WTC11 (cell line): ENCODE measurements around the gene DNPH1. TPM values are rescaled to one million over a fixed set of nuclear protein-coding genes. Genes with fewer than 3 reads are reported as not detected.

Experiments used
- ATAC-seq: fragments of 200-7000 bp; cut with Tn5 transposase; 2 replicates; pipeline ENCODE4 v1.10.0; 2021; ENCODE audit warnings: mild to moderate bottlenecking, moderate library complexity
- CTCF ChIA-PET: fragments of 300-600 bp; sonication (Branson Sonifier 250); formaldehyde crosslinking; loops from one replicate; lab custom pipeline; 2021; ENCODE audit warnings: antibody characterized with exemption; lab: Charles Lee
- POLR2A ChIA-PET: fragments of 350-600 bp; sonication (Branson Sonifier 250); formaldehyde crosslinking; loops from one replicate; lab custom pipeline; 2021; ENCODE audit warnings: antibody characterized with exemption; lab: Charles Lee
- DNase-seq: peaks from one replicate; pipeline ENCODE4 v3.0.0; 2021; ENCODE audit warnings: low spot score
- H3K27ac Mint-ChIP-seq: 2 replicates; pipeline ENCODE4 v1.8.0; 2021; ENCODE audit warnings: mixed read lengths
- H3K27me3 Mint-ChIP-seq: 2 replicates; pipeline ENCODE4 v1.8.0; 2021; ENCODE audit warnings: low read depth, mild to moderate bottlenecking, moderate library complexity, mixed read lengths
- H3K36me3 Mint-ChIP-seq: 2 replicates; pipeline ENCODE4 v1.8.0; 2021; ENCODE audit warnings: mixed read lengths
- H3K4me1 Mint-ChIP-seq: 2 replicates; pipeline ENCODE4 v1.8.0; 2022; ENCODE audit warnings: mixed read lengths
- H3K4me3 Mint-ChIP-seq: 2 replicates; pipeline ENCODE4 v1.8.0; 2021; ENCODE audit warnings: mild to moderate bottlenecking, moderate library complexity, mixed read lengths
- H3K9me3 Mint-ChIP-seq: 2 replicates; pipeline ENCODE4 v1.8.0; 2021; ENCODE audit warnings: mixed read lengths
- CBFB ChIP-seq: sonication (generic); formaldehyde crosslinking; IDR thresholded peaks from 2 replicates; pipeline ENCODE4 v1.8.1; 2022; ENCODE audit warnings: mild to moderate bottlenecking, low read depth, missing genetic modification reagents
- FOXP1 ChIP-seq: sonication (generic); formaldehyde crosslinking; IDR thresholded peaks from 2 replicates; pipeline ENCODE4 v1.8.0; 2022; ENCODE audit warnings: missing genetic modification reagents, mild to moderate bottlenecking, moderate library complexity, borderline replicate concordance
- NFE2L1 ChIP-seq: sonication (generic); formaldehyde crosslinking; IDR thresholded peaks from 2 replicates; pipeline ENCODE4 v1.8.1; 2023; ENCODE audit warnings: missing genetic modification reagents
- NFYB ChIP-seq: sonication (generic); formaldehyde crosslinking; conservative IDR thresholded peaks from 2 replicates; pipeline ENCODE4 v1.8.0; 2022; ENCODE audit warnings: low read depth, missing genetic modification reagents
- NR1H2 ChIP-seq: sonication (generic); formaldehyde crosslinking; IDR thresholded peaks from 2 replicates; pipeline ENCODE4 v1.9.0; 2021; ENCODE audit warnings: mild to moderate bottlenecking, moderate library complexity, missing genetic modification reagents
- TEAD4 ChIP-seq: sonication (generic); formaldehyde crosslinking; IDR thresholded peaks from 2 replicates; pipeline ENCODE4 v1.8.0; 2022; ENCODE audit warnings: mild to moderate bottlenecking, missing genetic modification reagents
- ZBTB21 ChIP-seq: sonication (generic); formaldehyde crosslinking; IDR thresholded peaks from 2 replicates; pipeline ENCODE4 v1.8.1; 2023; ENCODE audit warnings: mild to moderate bottlenecking, missing genetic modification reagents, borderline replicate concordance
- ZNF263 ChIP-seq: sonication (generic); formaldehyde crosslinking; IDR thresholded peaks from 2 replicates; pipeline ENCODE4 v1.8.1; 2022; ENCODE audit warnings: low read depth, mild to moderate bottlenecking, moderate library complexity, missing genetic modification reagents
- ZNF317 ChIP-seq: sonication (generic); formaldehyde crosslinking; IDR thresholded peaks from 2 replicates; pipeline ENCODE4 v1.8.1; 2023; ENCODE audit warnings: low read depth, mild to moderate bottlenecking, moderate library complexity, missing genetic modification reagents, borderline replicate concordance
- ZNF416 ChIP-seq: fragments of 250-450 bp; sonication (Bioruptor Pico); IDR thresholded peaks from 2 replicates; pipeline ENCODE4 v1.9.0; 2021; ENCODE audit warnings: mild to moderate bottlenecking, inconsistent platforms
- ZNF423 ChIP-seq: fragments of 250-450 bp; sonication (Bioruptor Pico); IDR thresholded peaks from 2 replicates; pipeline ENCODE4 v2.1.2; 2022; ENCODE audit warnings: mild to moderate bottlenecking, moderate library complexity
- total RNA-seq: library from RNA; stranded (reverse); gene quantifications from 3 replicates; pipeline ENCODE4 v1.2.3, GENCODE V29; 2021
- TF ChIP-seq, protein P1 (sequence below): sonication (generic); formaldehyde crosslinking; IDR thresholded peaks from 2 replicates; pipeline ENCODE4 v1.8.1; 2022; ENCODE audit warnings: mild to moderate bottlenecking, moderate library complexity, missing genetic modification reagents
- TF ChIP-seq, protein P2 (sequence below): fragments of 250-450 bp; sonication (Bioruptor Pico); IDR thresholded peaks from 2 replicates; pipeline ENCODE4 v1.9.0; 2021; ENCODE audit warnings: mild to moderate bottlenecking
- TF ChIP-seq, protein P3 (sequence below): sonication (generic); formaldehyde crosslinking; IDR thresholded peaks from 2 replicates; pipeline ENCODE4 v1.8.1; 2022; ENCODE audit warnings: low read depth, missing genetic modification reagents, borderline replicate concordance
- TF ChIP-seq, protein P4 (sequence below): sonication (generic); formaldehyde crosslinking; IDR thresholded peaks from 2 replicates; pipeline ENCODE4 v1.8.1; 2023; ENCODE audit warnings: mild to moderate bottlenecking, missing genetic modification reagents, borderline replicate concordance
- TF ChIP-seq, protein P5 (sequence below): sonication (generic); formaldehyde crosslinking; IDR thresholded peaks from 2 replicates; pipeline ENCODE4 v1.8.1; 2022; ENCODE audit warnings: missing genetic modification reagents, borderline replicate concordance
- TF ChIP-seq, protein P6 (sequence below): sonication (generic); formaldehyde crosslinking; IDR thresholded peaks from 2 replicates; pipeline ENCODE4 v1.8.0; 2022; ENCODE audit warnings: mild to moderate bottlenecking, missing genetic modification reagents

DNPH1 gene
- total RNA-seq, 1 experiment from 2014 or later, result 48.4 TPM

DNA sequence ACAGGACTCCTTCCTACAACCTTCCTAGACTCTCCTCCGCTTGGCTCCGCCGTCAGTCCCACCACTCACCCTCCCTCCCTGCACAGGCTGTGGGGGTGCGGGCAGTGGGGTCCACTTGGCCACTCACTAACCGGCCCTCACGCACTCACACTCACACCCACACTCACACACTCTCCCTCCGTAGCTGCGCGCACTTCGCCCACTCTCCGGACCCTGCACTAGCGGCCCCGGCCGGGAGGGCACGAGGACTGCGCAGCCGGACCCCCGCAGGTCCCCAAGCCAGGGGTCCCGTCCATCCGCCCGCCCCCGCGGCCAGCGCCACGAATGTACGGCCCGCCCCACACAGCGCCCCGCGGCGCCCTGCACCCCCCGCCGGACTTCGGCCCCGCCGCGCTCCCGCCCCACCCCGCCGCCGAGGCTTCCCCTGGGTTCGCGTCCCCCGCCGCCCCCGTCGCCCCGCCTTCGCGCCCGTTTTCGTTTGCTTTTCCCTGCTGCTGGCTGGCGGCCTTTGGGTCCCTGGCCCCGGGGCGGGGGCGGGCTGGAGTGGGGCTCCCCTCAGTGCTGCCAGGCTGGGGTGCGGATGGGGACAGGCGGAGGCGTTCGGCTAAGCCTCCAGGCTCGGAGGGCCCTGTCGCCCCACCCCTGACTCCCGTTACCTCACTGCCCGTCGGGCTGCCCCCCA, 45.8 kb upstream of the DNPH1 start:
- peaks cover 40% of the 10 kb centered on the region for H3K4me1 Mint-ChIP-seq
- CTCF ChIA-PET, result interaction anchor here (1.0 to 2.7 kb wide), 4 partner anchors 12 to 81 kb away, joined by 3 to 18 read pairs (median 8); partner anchors contain the start of gene CRIP3

DNA sequence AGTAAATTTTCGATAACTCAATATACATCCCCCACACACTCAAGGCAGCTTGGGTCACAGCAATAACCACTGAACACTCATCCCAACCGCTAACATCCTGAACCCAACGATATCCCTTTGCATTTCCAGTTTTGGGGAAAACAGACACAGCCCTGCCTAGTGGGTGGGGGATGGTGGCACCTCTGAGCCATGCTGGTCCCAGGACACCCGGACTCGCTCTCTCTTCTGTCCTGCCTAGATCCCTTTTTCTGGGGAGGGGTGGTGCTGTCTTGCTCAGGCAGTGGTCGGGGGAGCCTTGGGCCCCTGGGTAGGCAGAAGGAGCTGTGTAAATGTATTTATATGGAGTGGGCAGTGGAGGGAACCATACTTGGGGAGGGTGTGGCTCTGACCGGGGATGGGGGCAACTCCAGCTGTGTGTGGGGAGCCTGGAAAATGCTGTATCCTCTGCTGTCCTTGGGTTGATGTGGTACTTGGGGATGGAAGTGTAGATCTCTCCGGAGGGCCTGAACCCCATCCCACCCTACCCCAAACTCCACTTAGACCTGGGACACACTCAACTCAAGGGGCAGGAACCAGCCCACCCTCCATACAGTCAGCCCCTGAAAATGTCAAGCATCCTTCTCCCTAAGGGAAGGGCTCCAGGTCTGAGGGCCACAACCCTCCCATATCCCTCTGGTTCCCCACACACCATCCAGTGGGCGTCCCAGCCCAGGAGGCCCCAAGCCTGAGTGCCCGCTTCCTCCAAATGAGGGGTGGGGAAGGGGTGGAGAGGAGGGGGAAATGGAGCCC, 45.0 kb upstream of the DNPH1 start:
- H3K4me3 Mint-ChIP-seq, result peak overlapping the region; percentile 84
- DNase-seq (no peak), ATAC-seq (no peak)
- no peak overlapping the region for H3K27ac Mint-ChIP-seq
- H3K36me3 Mint-ChIP-seq, result no peaks in the 10 kb centered on the region
- H3K4me1 Mint-ChIP-seq, result peaks cover 42% of the 10 kb centered on the region
- peaks cover 79% of the 10 kb centered on the region for H3K27me3 Mint-ChIP-seq
- CTCF ChIA-PET, result no interaction called here
- POLR2A ChIA-PET, result interaction anchor here (0.8 kb wide), 1 partner anchor 34 kb away, joined by 4 read pairs; the partner anchor contains the start of gene CRIP3
- TF ChIP-seq, protein P1, sequence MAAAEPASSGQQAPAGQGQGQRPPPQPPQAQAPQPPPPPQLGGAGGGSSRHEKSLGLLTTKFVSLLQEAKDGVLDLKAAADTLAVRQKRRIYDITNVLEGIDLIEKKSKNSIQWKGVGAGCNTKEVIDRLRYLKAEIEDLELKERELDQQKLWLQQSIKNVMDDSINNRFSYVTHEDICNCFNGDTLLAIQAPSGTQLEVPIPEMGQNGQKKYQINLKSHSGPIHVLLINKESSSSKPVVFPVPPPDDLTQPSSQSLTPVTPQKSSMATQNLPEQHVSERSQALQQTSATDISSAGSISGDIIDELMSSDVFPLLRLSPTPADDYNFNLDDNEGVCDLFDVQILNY (CRISPR knock-in tag), result no peak
- TF ChIP-seq FOXP1 (CRISPR knock-in tag) (no peak; the same call in 1 of the 2 replicates), TEAD4 (CRISPR knock-in tag) (no peak), NR1H2 (CRISPR knock-in tag) (no peak), NFE2L1 (CRISPR knock-in tag) (no peak), ZNF263 (CRISPR knock-in tag) (no peak), ZNF317 (no peak), NFYB (no peak), ZBTB21 (CRISPR knock-in tag) (no peak), ZNF416 (CRISPR knock-in tag) (no peak)
- TF ChIP-seq, protein P2, sequence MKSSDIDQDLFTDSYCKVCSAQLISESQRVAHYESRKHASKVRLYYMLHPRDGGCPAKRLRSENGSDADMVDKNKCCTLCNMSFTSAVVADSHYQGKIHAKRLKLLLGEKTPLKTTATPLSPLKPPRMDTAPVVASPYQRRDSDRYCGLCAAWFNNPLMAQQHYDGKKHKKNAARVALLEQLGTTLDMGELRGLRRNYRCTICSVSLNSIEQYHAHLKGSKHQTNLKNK (CRISPR knock-in tag), result no peak
- TF ChIP-seq, protein P3, sequence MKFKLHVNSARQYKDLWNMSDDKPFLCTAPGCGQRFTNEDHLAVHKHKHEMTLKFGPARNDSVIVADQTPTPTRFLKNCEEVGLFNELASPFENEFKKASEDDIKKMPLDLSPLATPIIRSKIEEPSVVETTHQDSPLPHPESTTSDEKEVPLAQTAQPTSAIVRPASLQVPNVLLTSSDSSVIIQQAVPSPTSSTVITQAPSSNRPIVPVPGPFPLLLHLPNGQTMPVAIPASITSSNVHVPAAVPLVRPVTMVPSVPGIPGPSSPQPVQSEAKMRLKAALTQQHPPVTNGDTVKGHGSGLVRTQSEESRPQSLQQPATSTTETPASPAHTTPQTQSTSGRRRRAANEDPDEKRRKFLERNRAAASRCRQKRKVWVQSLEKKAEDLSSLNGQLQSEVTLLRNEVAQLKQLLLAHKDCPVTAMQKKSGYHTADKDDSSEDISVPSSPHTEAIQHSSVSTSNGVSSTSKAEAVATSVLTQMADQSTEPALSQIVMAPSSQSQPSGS, result no peak
- TF ChIP-seq, protein P4, sequence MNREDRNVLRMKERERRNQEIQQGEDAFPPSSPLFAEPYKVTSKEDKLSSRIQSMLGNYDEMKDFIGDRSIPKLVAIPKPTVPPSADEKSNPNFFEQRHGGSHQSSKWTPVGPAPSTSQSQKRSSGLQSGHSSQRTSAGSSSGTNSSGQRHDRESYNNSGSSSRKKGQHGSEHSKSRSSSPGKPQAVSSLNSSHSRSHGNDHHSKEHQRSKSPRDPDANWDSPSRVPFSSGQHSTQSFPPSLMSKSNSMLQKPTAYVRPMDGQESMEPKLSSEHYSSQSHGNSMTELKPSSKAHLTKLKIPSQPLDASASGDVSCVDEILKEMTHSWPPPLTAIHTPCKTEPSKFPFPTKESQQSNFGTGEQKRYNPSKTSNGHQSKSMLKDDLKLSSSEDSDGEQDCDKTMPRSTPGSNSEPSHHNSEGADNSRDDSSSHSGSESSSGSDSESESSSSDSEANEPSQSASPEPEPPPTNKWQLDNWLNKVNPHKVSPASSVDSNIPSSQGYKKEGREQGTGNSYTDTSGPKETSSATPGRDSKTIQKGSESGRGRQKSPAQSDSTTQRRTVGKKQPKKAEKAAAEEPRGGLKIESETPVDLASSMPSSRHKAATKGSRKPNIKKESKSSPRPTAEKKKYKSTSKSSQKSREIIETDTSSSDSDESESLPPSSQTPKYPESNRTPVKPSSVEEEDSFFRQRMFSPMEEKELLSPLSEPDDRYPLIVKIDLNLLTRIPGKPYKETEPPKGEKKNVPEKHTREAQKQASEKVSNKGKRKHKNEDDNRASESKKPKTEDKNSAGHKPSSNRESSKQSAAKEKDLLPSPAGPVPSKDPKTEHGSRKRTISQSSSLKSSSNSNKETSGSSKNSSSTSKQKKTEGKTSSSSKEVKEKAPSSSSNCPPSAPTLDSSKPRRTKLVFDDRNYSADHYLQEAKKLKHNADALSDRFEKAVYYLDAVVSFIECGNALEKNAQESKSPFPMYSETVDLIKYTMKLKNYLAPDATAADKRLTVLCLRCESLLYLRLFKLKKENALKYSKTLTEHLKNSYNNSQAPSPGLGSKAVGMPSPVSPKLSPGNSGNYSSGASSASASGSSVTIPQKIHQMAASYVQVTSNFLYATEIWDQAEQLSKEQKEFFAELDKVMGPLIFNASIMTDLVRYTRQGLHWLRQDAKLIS, result no peak
- TF ChIP-seq, protein P5, sequence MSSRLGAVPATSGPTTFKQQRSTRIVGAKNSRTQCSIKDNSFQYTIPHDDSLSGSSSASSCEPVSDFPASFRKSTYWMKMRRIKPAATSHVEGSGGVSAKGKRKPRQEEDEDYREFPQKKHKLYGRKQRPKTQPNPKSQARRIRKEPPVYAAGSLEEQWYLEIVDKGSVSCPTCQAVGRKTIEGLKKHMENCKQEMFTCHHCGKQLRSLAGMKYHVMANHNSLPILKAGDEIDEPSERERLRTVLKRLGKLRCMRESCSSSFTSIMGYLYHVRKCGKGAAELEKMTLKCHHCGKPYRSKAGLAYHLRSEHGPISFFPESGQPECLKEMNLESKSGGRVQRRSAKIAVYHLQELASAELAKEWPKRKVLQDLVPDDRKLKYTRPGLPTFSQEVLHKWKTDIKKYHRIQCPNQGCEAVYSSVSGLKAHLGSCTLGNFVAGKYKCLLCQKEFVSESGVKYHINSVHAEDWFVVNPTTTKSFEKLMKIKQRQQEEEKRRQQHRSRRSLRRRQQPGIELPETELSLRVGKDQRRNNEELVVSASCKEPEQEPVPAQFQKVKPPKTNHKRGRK (CRISPR knock-in tag), result no peak
- TF ChIP-seq, protein P6, sequence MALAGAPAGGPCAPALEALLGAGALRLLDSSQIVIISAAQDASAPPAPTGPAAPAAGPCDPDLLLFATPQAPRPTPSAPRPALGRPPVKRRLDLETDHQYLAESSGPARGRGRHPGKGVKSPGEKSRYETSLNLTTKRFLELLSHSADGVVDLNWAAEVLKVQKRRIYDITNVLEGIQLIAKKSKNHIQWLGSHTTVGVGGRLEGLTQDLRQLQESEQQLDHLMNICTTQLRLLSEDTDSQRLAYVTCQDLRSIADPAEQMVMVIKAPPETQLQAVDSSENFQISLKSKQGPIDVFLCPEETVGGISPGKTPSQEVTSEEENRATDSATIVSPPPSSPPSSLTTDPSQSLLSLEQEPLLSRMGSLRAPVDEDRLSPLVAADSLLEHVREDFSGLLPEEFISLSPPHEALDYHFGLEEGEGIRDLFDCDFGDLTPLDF (CRISPR knock-in tag), result no peak
- no peaks in the 10 kb centered on the region for H3K9me3 Mint-ChIP-seq

More for the DNA sequence above, 45.8 kb upstream of the DNPH1 start:
- POLR2A ChIA-PET, result interaction anchor here (0.6 to 0.9 kb wide), 2 partner anchors 33 to 61 kb away, joined by 3 read pairs; no protein-coding TSS in a partner anchor
- Mint-ChIP-seq H3K9me3 (no peaks in the 10 kb centered on the region), H3K27me3 (peaks cover 73% of the 10 kb centered on the region), H3K27ac (no peak overlapping the region), H3K36me3 (no peaks in the 10 kb centered on the region), H3K4me3 (peak overlapping the region; percentile 84)
- no peak for DNase-seq
- ATAC-seq, result peak; percentile 7
- TF ChIP-seq ZNF423 (peak; percentile 32; the same call in 1 of the 2 replicates), CBFB (no peak)
